HG02840 (cell line): ENCODE data around the gene HAVCR1.
"Not testable (repeated sequence)": the region's sequence is repeated elsewhere in the genome, so short reads cannot be mapped to it uniquely, and the experiment has no call there.

Experiments
- ATAC-seq: cut with Tn5 transposase; IDR thresholded peaks from one replicate; pipeline ENCODE4 v1.9.1; 2021; ENCODE audit warnings: mild to moderate bottlenecking, moderate library complexity, moderate number of reproducible peaks; ENCODE audit not compliant: unreplicated experiment, low FRiP score

The HAVCR1 gene

GRCh38 chr5:157059093-157059539, at the start of gene HAVCR1:
TSS of gene HAVCR1 (minus strand) at chr5:157059116. CDS start at chr5:157057943, 1,173 bp downstream.
- no peak for ATAC-seq

GRCh38 chr5:157107508-157107907, 48.6 kb upstream of the HAVCR1 start:
- ATAC-seq, result no peak

- no peak for ATAC-seq
Observed at GRCh38 chr5:157106630-157107461, 47.9 kb upstream of the HAVCR1 start.

- no peak for ATAC-seq
Observed at GRCh38 chr5:157100140-157100679, 41.3 kb upstream of the HAVCR1 start.

GRCh38 chr5:157088342-157088990, 29.6 kb upstream of the HAVCR1 start:
- no peak for ATAC-seq

GRCh38 chr5:157086751-157087359, 27.9 kb upstream of the HAVCR1 start:
- no peak for ATAC-seq

- ATAC-seq, result no peak
Observed at GRCh38 chr5:157085930-157086329, 27.0 kb upstream of the HAVCR1 start.

- no peak for ATAC-seq
Observed at GRCh38 chr5:157080286-157080685, 21.4 kb upstream of the HAVCR1 start.

- ATAC-seq, result no peak
Observed at GRCh38 chr5:157076558-157076957, 17.6 kb upstream of the HAVCR1 start.

- ATAC-seq, result no peak
Observed at GRCh38 chr5:157072508-157072907, 13.6 kb upstream of the HAVCR1 start.

GRCh38 chr5:157069949-157070348, 11.0 kb upstream of the HAVCR1 start:
- no peak for ATAC-seq

GRCh38 chr5:157068785-157069184, 9.9 kb upstream of the HAVCR1 start:
- ATAC-seq, result no peak

- no peak for ATAC-seq
Observed at GRCh38 chr5:157068339-157068738, 9.4 kb upstream of the HAVCR1 start.

GRCh38 chr5:157067005-157067404, 8.1 kb upstream of the HAVCR1 start:
- no peak for ATAC-seq

- ATAC-seq, result no peak
Observed at GRCh38 chr5:157066080-157066479, 7.2 kb upstream of the HAVCR1 start.

- ATAC-seq, result no peak
Observed at GRCh38 chr5:157063776-157064430, 5.0 kb upstream of the HAVCR1 start.

- ATAC-seq, result no peak
Observed at GRCh38 chr5:157059891-157060290, 975 bp upstream of the HAVCR1 start.

- ATAC-seq, result no peak
Observed at GRCh38 chr5:157057459-157058370, 1.2 kb downstream of the HAVCR1 start.

- not testable (repeated sequence) for ATAC-seq
Observed at GRCh38 chr5:157056848-157057247, 2.1 kb downstream of the HAVCR1 start.
